Activated CD4-positive, CD25-positive, alpha-beta regulatory T cell treated with anti-CD3 and anti-CD28 coated beads, Interleukin-2, amount 50 U/mL, for 72 hours (primary cell): ENCODE measurements around the gene HLCS.
"Not testable (repeated sequence)": the region's sequence is repeated elsewhere in the genome, so short reads cannot be mapped to it uniquely, and the experiment has no call there.

Experiments used
- DNase-seq: peaks from one replicate; pipeline ENCODE4 v3.0.0; 2021

The HLCS gene

DNA sequence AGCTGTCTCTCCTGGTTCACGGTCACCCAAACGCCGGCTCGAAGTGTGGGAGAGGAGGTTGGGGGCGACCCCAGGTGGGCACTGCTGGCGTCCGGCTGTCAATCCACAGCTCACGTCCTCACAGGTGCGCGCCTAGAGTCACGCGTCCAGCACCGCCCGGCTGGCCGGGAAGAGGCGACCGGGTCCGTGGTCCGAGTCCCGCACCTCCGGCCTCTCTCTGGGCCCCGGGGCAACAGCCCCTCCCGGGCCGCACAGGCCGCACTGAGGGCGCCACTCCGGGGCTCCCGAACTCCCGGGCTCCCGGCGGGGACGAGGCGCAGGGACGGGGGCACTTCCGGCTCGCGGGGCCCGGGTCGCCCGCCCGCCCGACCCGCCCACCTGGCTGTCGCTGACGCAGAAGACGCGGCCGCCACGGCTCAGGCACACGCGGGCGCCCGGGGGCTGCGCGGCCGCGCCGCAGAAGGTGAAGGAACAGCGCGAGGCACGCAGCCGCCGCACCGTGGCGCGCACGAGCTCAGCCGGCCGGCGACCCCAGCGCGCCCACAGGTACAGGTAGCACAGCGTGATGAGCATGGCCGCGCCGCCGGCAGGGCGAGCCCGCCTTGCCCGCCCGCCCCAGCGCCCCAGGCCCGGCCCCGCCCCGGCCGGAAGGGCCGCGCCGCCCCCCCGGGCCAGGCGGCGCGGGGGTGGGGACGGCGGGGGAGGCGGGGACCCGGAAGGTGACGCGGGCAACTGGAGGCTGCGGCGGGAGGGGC is at the start of gene HLCS:
Gene HLCS (minus strand): TSS at position 604 of the 755 bp plus-strand sequence. CDS start 31 bp downstream, at position 573.
- peak; percentile 77 for DNase-seq

DNA sequence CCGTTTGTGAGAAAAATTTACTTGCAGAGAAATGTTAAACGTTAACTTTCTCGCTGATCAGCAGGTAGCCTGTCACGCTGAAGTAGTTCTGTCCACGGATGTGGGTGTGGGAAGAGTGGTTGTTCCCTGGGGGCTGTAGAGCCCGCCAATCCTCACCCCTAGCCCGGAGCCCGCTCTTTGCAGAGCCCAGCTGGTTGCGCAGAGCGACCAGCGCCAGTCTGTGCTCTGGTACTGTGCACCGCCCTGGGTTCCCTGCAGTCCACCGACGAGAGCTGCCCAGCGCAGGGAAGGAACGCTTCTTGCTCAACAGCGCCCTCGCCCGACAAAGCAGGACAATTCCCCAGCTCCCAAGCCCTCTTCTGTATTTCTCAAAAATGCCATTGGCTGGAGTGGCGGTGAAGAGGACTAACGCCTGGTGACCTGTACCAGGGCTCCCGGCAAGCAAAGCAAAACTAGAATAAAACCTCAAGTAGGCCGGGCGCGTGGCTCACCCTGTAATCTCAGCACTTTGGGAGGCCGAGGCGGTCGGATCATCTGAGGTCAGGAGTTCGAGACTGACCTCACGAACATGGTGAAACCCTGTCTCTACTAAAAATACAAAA is 43.4 kb upstream of the HLCS start:
- DNase-seq: peak; percentile 81

DNA sequence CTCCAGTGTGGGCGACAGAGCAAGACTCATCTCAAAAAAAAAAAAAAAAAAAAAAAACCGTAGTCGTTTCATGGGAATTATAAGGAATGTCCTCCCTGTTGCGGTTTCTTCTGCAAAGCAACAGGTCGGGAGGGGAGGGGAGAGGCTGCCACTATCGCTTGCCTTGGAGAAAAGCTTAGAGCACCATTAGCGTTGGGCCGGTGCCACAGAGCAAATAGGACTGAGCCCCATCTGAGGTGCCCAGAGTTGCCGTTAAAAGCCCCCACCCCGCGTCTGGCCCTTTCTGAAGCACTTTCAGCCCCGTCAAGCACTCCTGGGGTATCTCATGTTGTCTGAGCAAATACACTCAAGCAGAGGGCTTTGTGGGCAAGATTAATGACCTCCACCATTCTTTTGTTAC is 42.3 kb upstream of the HLCS start:
- no peak for DNase-seq

DNA sequence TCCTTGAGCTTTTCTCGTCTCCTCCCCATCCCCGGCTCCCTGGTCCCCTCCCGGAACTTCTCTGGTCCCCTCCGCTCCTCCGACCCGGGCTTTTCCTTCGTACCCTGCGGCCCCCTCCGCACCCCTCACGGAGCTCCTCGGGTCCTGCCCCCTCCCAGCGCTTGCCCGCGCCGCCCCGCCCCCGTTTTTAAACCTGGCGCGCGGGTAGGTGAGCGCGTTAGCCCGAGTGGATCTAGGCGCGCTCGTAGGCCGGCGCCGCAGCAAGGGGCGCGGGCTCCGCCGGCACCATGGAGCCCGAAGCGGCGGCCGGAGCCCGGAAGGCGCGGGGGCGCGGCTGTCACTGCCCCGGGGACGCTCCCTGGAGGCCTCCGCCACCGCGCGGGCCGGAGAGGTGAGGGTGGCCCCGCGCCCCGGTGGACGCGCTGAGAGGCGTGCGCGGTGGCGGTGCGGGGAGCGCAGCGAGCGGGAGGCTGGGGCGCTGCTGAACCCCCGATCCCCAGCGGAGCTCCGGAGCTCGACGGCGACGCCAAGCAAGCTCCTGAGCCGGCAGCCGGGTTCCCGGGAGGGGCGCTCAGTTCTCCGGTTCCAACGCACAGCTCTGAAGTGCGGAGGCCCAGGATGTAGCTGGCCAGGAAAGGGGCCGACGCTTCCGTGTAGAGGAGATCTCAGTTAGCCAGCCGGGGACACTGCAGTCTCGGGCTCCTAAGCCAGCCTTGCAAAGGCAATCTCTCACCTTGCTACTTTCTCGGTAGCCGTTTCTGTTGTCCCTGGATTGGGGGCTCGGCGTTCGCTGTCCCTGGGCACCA is 40.2 kb upstream of the HLCS start, which contains the start of gene RIPPLY3:
Gene RIPPLY3 (plus strand): TSS at position 217 of the 806 bp plus-strand sequence. CDS start 71 bp downstream, at position 288.
- DNase-seq: peak; percentile 34

DNA sequence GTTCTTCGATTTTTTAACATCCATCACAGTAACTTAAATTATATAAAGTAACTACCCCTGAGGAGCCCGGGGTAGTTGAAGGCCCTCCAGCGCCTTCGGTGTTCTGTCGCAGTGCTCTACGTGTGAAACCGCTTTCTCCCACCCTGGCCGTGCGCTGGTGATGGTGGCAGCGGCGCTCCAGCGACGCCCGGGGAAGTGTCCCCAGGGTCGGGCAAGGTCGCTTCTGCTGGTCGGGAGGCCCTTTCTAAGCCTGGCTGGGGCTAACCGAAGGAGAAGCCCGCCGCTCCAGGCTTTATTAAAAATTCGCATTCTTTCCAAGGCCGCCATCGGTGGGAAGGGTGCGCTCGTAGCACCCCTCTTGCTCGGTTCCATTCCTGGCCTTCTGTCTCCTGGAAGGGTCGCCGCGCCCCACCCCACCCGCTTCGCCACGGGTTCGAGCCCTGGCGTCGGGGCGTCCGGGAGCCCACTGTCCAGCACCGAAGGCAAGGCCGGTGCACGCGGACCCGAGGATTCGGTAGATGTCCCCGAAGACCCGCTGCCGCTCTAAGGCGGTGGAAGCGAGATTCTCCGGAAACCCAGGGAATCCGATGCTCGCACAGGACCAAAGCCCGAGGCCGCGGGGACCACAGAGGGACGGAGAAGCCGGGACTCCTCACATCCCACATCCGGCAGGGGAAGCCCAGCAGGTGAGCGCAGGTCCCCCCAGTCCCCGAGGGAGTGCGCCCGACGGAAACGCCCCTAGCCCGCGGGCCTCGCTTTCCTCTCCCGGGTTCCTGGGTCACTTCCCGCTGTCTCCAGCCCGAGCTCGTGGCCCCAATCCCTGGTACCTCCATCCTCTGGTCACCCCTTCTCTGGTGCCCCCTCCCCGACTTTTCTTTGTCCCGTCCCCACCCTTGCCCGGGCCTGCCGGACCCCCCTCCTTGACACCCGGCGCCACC is 39.3 kb upstream of the HLCS start:
- DNase-seq: no peak

DNA sequence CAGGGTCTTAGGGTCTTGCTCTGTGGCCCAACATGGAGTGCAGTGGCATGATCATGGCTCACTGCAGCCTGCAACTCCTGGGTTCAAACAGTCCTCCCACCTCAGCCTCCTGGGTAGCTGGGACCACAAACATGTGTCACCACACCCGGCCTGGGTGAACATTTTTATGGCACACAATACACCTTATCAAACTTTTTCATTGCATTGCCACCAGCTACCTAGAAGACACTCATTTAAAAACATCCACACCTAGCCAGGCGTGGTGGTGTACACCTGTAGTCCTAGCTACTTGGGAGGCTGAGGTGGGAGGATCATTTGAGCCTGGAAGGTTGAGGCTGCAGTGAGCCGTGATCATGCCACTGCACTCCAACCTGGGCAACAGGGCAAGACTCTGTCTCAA is 37.4 kb upstream of the HLCS start:
- DNase-seq: not testable (repeated sequence)

DNA sequence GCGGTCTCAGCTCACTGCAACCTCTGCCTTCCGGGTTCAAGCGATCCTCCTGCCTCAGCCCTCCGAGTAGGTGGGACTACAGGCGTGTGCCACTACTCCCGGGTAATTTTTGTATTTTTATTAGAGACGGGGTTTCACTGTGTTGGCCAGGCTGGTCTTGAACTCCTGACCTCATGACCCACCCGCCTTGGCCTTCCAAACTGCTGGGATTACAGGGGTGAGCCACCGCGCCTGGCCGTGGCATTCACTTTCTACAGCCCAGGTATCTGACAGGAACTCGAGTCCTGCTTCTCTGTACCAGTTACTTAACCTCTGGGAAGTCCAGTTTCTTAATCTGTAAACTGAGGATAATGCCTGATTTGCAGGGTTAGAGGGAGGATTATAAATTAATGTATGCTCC is 36.4 kb upstream of the HLCS start:
- not testable (repeated sequence) for DNase-seq

DNA sequence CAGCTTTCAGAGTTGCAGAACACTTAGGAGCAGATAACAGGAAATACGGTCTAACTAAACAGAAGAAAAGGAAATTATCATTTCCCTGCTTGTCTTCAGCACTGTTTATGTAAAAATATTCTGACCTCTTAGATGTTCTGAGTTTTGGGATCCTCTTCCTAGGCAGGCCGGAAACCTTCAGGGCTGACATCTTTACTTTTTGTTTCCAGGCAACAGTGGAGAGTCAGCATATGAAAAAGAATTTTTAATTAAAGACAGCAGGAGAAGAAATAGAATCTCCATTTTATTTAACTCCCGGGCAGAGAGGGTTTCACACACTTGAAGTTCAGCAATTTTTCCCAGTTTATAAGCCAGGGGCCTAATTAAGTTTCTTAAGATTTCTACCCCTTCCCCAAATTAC is 35.0 kb upstream of the HLCS start:
- no peak for DNase-seq

DNA sequence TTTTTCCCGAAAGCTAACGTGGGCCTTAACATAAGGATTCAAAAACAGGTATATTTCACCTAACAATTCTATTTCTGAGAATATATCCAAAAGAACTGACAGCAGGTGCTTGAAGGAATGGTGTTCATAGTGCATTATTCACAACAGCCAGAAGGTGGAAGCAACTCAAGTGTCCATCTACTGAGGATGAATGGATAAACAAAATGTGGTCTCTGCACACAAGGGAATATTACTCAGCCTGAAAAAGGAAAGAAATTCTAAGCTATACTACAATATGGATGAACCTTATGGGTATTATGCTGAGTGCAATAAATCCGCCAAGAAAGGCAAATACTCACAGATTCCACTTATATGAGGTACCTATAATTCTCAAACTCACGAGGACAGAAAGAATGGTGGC is 33.9 kb upstream of the HLCS start:
- DNase-seq: no peak

DNA sequence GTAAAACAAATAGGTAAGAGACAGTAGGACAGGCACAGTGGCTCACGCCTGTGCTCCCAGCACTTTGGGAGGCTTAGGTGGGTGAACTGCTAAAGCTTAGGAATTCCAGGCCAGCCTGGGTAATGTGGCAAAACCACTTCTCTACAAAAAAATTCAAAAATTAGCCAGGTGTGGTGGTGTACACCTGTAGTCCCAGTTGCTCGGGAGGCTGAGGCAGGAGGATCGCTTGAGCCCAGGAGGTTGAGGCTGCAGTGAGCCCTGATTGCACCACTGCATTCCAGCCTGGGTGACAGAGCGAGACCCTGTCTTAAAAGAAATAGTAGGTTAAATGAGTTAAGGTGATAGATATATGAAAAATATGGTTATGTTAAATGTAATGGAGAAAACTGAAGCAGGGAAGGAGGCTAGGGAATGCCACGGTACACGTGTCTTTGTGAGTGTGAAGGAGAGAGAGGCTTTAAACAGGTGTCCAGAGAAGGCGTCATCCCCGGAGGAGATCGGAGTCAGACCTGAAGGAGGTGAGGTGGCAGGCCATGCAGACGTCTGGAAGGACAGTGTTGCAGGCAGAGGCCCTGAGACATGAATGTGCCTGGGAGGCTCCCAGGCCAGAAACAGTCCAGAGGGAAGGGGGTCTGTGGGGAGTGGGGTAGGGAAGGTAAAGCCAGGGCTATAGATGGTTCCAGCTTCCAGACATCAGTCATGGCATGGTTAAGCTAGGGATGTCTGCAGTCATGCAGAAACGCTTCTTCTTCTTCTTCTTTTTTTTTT is 32.8 kb upstream of the HLCS start:
- DNase-seq: no peak

DNA sequence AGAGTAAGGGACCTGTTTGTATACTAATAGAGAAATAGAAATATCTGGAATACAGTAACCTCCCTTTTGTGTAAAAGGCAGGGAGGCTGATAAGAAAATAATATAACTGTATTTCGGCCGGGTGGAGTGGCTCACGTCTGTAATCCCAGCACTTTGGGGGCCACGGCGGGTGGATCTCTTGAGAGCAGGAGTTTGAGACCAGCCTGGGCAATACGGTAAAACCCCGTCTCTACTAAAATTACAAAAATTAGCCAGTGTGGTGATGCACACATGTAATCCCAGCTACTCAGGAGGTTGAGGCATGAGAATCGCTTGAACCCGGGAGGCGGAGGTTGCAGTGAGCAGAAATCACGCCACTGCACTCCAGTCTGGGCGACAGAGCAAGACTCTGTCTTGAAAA is 28.8 kb upstream of the HLCS start:
- DNase-seq: not testable (repeated sequence)

DNA sequence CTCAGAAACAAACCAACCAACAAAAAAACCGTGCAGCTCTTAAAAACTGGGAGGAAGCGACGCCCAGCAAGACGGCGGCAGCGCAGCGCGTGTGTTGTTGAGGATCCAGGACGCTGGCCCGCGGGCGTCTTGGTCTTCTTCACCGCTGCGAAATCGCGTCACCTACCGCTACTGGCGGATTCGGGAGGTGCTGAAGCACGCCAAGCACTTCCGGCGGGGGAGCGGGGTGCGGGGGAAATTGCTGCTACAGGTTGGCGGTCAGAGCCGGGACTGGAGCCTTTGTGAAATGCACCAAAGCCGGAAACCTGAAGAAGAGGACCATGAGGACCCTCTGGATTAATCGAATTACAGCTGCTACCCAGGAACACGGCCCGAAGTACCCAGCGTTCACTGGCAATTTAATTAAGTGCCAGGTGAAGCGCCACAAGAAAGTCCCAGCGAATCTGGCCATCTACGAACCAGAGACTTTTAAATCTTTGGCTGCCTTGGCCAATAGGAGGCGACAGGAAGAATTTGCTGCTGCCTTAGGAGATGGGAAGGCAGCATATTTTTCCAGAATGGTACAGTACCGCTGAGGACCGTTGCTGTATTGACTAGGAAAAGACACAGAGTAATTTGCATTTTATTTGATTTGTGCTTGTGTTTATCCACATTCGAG is 28.2 kb upstream of the HLCS start:
- peak; percentile 47 for DNase-seq

DNA sequence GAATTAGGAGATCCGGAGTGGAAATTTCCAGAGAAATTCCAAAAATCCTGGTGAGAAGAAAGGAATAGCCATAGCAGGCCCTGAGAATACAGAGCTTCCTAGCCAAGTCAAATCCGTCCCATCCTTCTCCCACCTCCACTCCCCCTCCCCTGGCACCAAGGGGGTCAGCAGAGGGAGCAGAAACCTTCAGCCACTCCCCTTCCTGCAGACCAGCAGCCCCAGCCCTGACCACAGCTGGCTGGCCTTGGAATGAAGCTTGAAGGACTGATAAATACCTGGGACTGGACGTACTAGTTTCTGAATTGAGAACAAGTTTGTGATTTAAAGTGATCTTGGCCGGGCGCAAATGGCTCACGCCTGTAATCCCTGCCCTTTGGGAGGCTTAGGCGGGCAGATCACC is 26.2 kb upstream of the HLCS start:
- no peak for DNase-seq

DNA sequence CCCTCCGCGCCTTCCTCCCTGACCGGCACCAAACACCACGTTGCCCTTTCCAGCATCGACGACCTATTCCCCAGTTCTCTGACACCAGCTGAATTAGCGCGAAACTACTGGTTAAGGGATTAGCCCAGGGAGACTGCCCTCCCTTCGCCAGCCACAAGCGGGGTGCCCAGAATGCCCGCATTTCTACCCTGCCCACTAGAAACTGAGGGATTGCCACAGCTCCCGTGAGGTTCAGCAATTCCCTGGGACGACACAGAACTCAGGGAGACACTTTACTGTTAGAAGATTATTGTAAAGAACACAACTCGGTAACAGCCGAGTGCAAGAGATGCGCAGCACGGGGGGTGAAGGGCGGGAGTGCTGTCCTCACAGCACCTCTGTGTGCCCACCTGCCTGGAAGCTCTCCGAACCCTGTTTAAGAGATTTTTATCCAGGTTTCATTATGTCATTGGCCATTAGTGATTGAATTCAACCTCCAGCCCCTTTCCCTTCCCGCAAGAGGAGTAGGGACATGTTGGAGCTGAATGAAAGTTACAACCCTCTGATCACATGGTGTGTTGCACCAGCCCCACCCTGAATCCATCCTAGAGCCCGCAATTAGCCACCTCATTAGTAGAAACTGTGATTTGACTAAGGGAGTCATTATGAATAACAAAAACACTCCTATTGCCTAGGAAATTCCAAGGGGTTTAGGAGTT is 24.2 kb upstream of the HLCS start:
- no peak for DNase-seq

DNA sequence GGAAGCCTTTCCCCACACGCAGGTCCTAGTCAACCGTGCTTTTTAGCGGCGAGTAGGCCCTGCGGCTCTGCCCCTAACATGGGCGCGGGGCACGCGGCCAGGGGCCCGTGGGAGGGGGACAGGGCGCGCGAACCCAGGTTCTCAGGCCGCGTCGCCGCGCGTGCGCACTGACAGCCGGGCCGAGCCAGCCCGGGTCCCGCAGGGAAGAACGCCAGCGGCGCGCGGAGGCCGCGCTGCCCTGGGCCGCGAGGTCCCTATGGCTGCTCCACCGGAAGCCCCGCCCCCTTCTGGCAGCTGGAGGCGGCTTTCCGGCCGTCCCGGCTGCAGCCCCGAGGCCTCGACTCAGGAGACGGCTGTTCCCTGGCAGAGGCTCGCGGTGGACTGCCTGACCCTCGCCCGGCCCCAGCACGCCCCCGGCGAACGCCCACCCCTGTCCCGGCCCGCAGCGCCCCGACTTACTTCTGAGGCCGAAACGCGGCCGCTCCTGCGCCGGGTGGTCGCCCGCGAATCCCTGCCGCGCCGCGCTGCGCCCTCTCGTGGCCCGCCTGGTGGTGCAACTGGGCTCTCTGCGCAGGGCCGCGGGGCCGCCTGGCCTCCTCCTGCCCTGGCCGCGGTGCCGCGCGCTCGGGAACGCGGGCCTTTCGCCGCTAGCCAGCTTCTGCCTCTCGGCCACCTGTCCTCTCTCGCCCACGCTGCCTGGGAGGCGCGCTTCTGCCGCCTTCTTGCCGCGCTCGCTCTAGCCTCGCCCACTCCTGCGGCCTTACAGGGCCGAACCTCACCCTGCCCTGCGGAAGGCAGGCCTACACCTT is 23.4 kb upstream of the HLCS start:
- DNase-seq: peak; percentile 90

DNA sequence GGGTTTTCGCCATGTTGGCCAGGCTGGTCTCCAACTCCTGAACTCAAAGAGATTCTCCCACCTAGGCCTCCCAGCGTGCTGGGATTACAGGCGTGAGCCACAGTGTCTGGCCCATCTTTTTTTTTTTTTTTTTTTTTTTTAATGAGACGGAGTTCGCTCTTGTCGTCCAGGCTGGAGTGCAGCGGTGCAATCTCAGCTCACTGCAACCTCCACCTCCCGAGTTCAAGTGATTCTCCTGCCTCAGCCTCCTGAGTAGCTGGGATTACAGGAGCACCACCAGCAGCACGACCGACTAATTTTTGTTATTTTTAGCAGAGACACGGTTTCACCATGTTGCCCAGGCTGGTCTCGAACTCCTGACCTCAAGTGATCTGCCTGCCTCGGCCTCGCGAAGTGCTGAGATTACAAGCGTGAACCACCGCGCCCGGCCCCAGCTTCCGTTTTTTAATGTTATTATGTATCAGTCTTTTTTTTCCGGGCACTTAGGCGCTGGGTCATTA is 22.8 kb upstream of the HLCS start:
- DNase-seq: not testable (repeated sequence)

DNA sequence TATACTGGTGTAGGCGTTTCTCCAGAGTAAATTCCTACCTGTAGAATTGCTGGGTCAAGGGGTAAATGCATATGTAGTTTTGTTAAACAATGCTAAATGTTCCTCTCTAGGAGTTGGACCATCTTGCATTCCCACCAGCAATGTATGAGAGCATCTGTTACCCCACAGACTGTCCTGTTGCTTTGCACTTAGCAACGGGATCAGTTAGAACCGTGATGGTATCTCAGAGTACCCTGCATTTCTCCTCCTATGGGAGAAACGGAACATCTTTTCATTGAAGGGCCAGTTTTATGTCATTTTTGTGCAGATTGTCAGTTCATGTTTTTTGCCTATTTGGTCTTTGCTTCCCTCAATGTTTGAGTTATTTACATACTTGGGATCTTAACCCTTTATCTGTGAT is 22.1 kb upstream of the HLCS start:
- no peak for DNase-seq

DNA sequence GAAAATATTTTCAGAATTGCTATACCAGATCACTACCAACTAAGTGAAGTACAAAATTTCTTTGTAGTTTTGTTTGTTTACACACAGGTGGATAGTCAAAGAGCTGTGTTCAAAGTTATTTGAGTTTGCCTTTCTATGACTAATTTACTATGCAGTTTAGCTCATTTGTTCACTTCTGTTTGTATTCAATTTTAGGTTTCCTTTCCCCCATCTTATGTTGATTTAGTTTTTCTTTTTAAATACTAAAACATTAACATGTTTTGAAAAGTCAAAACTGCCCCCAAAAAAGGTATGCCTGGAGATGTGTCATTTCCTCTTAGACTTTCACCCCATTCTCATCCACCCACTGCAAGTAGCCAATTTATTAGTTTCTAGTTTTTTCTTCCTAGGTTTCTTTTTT is 21.4 kb upstream of the HLCS start:
- DNase-seq: no peak
